ENCODE measurements around the gene BTBD16. TPM values are rescaled to one million over a fixed set of nuclear protein-coding genes. Genes with fewer than 3 reads are reported as not detected.
A peak's percentile ranks its signal among the peaks of the same experiment; 100 is the strongest.

BTBD16 gene
- total and polyA plus RNA-seq, 2 of the 13 experiments (the other 11 are each of a cell fraction or from before 2014, with no cell fraction given), result 5.0 to 11.9 TPM

GRCh38 chr10:122331615-122332446 lies 60.7 kb downstream of the BTBD16 start (continued):
- no peak for TF ChIP-seq ZNF501 (CRISPR knock-in tag; IDR thresholded peaks at IDR 0.05)
- 0 out of 2 replicates have a peak, but pooled peaks have one; percentile 68 for TF ChIP-seq RFXANK (CRISPR knock-in tag; IDR thresholded peaks at IDR 0.05)
- no peak for TF ChIP-seq RFXAP (CRISPR knock-in tag; IDR thresholded peaks at IDR 0.05; ENCODE audit: borderline replicate concordance)
- no peak for TF ChIP-seq HHEX (CRISPR knock-in tag; IDR thresholded peaks at IDR 0.05)
- TF ChIP-seq, protein P1, sequence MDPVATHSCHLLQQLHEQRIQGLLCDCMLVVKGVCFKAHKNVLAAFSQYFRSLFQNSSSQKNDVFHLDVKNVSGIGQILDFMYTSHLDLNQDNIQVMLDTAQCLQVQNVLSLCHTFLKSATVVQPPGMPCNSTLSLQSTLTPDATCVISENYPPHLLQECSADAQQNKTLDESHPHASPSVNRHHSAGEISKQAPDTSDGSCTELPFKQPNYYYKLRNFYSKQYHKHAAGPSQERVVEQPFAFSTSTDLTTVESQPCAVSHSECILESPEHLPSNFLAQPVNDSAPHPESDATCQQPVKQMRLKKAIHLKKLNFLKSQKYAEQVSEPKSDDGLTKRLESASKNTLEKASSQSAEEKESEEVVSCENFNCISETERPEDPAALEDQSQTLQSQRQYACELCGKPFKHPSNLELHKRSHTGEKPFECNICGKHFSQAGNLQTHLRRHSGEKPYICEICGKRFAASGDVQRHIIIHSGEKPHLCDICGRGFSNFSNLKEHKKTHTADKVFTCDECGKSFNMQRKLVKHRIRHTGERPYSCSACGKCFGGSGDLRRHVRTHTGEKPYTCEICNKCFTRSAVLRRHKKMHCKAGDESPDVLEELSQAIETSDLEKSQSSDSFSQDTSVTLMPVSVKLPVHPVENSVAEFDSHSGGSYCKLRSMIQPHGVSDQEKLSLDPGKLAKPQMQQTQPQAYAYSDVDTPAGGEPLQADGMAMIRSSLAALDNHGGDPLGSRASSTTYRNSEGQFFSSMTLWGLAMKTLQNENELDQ (CRISPR knock-in tag; IDR thresholded peaks at IDR 0.05; ENCODE audit: borderline replicate concordance), result no peak
- TF ChIP-seq RBFOX2 (IDR thresholded peaks at IDR 0.05; ENCODE audit: low read depth, low read length), result peak; percentile 82
- 0 out of 2 replicates have a peak, but pooled peaks have one; percentile 20 for TF ChIP-seq TFAP4 (IDR thresholded peaks at IDR 0.05; ENCODE audit: borderline replicate concordance, low read depth)
- TF ChIP-seq GATA4 (IDR thresholded peaks at IDR 0.05; ENCODE audit: borderline replicate concordance, low read depth), result peak; percentile 28; the same call in 1 of the 2 replicates
- no peak for TF ChIP-seq ZFP37 (CRISPR knock-in tag; IDR thresholded peaks at IDR 0.05; ENCODE audit: borderline replicate concordance)
- peak; percentile 34; the same call in 1 of the 2 replicates for TF ChIP-seq RCOR2 (CRISPR knock-in tag; IDR thresholded peaks at IDR 0.05)
- no peak for TF ChIP-seq FOXA1 (IDR thresholded peaks at IDR 0.05)
- TF ChIP-seq FOXA1 (CRISPR knock-in tag; IDR thresholded peaks at IDR 0.05), result peak; percentile 27; the same call in 1 of the 2 replicates
- TF ChIP-seq ATF7 (IDR thresholded peaks at IDR 0.05), result no peak
- no peak for TF ChIP-seq ATF7 (CRISPR knock-in tag; IDR thresholded peaks at IDR 0.05)
- TF ChIP-seq SNAPC5 (CRISPR knock-in tag; IDR thresholded peaks at IDR 0.05; ENCODE audit: borderline replicate concordance), result no peak
- no peak for TF ChIP-seq ZNF589 (CRISPR knock-in tag; conservative IDR thresholded peaks at IDR 0.05)
- 0 out of 2 replicates have a peak, but pooled peaks have one; percentile 8 for TF ChIP-seq SSRP1 (CRISPR knock-in tag; IDR thresholded peaks at IDR 0.05)
- TF ChIP-seq SMAD3 (CRISPR knock-in tag; IDR thresholded peaks at IDR 0.05), result no peak
- no peak for TF ChIP-seq MZF1 (CRISPR knock-in tag; IDR thresholded peaks at IDR 0.05; ENCODE audit: borderline replicate concordance)
- TF ChIP-seq NCOR1 (IDR thresholded peaks at IDR 0.05; ENCODE audit: borderline replicate concordance, low read length), result no peak
- 0 out of 2 replicates have a peak, but pooled peaks have one; percentile 56 for TF ChIP-seq EED (CRISPR knock-in tag; IDR thresholded peaks at IDR 0.05)
- TF ChIP-seq NFRKB (IDR thresholded peaks at IDR 0.05), result no peak
- TF ChIP-seq ZMAT5 (CRISPR knock-in tag; IDR thresholded peaks at IDR 0.05; ENCODE audit: borderline replicate concordance, low read depth), result no peak
- TF ChIP-seq ZNF263 (CRISPR knock-in tag; IDR thresholded peaks at IDR 0.05), result peak; percentile 62; the same call in 1 of the 2 replicates
- TF ChIP-seq ARHGAP35 (CRISPR knock-in tag; IDR thresholded peaks at IDR 0.05; ENCODE audit: borderline replicate concordance), result no peak
- 0 out of 2 replicates have a peak, but pooled peaks have one; percentile 59 for TF ChIP-seq MIER2 (CRISPR knock-in tag; IDR thresholded peaks at IDR 0.05)

All from HepG2 (cell line).